SKM-1 treated with dmso at 0.1 percent for 144 hours (cell line): ENCODE results near the gene RAB4A.

Experiments used
- DNase-seq: peaks from one replicate; lab custom pipeline; 2025; ENCODE audit not compliant: unreplicated experiment; lab: John Stamatoyannopoulos, UW

RAB4A gene

GRCh38 chr1:229270547-229271447 lies at the start of gene RAB4A:
TSS of gene RAB4A (plus strand) at chr1:229271111. CDS start at chr1:229271340, 229 bp downstream.
- peak; percentile 94 for DNase-seq

DNA sequence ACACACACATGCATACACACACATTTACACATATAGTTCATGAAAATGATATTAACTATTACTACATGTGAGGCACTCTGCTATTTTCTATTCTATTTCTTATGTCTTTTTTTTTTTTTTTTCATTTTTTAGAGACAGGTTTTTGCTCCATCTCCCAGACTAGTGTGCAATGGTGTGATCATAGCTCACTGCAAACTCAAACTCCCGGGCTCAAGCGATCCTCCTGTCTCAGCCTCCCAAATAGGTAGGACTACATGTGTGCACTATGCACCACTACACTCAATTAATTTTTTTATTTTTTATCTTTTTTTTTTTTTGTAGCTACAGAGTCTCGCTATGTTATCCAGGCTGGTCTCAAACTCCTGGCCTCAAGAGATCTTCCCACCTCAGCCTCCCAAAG lies 48.8 kb upstream of the RAB4A start:
- no peak for DNase-seq

GRCh38 chr1:229223498-229223897 lies 47.4 kb upstream of the RAB4A start:
- DNase-seq = no peak

DNA sequence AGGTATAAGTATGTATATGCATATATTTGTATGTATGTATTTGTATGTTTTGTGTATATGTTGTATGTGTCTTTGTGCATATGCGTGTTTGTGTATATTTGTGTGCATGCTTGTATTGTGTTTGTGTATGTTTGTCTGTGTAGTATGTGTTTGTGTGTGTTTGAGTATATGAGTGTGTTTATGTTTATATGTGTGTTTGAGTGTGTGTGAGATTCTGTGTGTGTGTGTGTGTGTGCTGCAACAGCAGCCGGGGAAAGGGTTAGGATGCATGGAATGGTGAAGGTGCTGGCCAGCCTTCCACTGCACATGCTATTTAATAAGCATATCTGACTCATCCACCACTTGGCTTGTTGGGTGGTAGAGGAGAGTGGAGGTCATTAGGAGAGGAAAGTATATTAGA lies 46.6 kb upstream of the RAB4A start:
- DNase-seq = no peak

DNA sequence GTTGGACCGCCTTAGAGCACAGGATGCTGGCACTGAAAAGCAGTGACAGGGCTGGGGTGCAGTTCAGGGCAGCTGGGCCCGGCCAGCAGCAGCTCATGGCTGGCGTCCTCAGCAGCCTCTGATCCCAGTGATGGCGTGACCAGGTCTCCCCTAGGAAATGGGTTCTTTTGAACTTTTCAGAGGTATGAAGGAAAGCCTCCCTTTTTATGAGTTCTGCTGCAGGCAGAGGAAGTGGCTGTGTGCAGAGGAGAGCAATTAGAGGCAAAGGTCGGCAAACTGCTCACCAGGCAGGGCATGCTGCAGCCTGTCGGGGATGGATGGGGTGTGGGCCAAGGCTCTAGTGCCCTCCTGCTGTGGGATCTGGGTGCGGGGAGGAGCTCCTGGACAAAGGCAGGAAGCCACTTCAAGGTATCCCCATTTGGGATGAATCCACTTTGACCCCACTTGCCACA lies 45.6 kb upstream of the RAB4A start:
- peak; percentile 43 for DNase-seq

DNA sequence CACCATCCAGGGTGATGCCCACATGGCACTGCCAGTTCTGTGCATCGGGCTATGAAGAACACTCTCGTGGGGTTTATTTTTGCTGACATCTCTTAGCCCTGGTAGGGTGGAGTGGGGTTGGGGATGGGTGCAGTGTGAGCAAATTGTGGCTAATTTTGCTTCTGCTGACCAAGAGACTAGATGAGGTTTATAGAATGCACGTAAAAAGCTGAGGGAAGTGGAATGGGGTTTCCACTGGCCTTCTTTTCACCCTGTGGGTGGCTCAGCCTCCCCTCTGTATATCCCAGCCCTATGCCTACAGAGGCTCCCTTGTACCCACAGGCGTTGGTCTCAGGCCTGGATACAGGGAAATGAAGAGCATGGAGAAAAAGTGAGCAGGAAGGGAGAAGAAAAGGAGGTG lies 44.1 kb upstream of the RAB4A start:
- DNase-seq = no peak

DNA sequence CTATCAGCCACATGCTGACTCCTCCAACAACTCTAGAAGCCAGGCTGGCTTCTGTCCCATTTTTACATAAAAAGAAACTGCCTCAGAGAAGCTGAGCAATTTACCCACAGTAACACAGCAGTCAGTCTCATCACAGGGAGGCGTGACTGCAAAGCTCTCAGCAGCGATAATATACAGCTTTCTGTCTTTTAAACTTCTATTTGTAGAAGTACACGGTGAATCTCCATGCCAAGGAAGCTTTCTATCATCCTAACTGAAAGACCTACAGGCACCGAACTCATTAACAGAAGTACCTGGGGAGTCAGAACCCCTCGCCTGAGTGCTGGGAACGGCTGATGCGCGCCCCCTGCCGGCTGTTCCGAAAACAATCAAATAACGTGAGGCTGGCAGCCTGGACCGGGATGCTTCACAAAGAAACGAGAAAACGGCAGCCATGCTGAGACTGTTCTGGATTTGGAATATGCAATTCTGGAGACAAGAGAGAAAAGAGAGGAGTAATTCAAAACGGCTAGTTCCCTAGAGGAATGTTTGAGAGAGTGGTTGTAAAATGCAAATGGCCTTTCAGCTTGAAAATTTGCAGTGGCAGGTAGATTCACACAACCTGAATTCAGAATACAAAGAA lies 43.5 kb upstream of the RAB4A start:
- DNase-seq = peak; percentile 85

GRCh38 chr1:229228522-229228921 lies 42.4 kb upstream of the RAB4A start:
- no peak for DNase-seq

- no peak for DNase-seq
These were observed 41.7 kb upstream of the RAB4A start for GRCh38 chr1:229229137-229229720.

DNA sequence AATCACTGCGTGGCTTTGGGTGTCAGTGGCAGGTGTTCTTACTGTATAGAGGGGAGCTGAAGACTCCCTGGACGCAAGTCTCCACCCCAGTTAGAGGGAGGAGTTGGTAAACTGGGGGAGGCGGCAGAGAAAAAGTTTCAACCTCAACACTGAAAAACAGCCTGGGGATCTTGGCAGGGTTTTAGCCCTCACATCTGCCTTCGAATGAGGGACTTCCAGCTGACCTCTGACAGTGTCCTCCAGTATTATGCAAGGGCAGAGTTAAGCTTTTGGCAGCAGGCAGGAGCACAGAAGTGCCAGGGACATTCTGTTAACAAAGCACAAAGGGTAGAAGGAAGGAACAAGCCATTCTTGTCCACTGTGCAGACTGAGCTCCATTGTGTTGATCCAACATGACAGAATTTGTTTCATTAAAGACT lies 41.2 kb upstream of the RAB4A start:
- no peak for DNase-seq

DNA sequence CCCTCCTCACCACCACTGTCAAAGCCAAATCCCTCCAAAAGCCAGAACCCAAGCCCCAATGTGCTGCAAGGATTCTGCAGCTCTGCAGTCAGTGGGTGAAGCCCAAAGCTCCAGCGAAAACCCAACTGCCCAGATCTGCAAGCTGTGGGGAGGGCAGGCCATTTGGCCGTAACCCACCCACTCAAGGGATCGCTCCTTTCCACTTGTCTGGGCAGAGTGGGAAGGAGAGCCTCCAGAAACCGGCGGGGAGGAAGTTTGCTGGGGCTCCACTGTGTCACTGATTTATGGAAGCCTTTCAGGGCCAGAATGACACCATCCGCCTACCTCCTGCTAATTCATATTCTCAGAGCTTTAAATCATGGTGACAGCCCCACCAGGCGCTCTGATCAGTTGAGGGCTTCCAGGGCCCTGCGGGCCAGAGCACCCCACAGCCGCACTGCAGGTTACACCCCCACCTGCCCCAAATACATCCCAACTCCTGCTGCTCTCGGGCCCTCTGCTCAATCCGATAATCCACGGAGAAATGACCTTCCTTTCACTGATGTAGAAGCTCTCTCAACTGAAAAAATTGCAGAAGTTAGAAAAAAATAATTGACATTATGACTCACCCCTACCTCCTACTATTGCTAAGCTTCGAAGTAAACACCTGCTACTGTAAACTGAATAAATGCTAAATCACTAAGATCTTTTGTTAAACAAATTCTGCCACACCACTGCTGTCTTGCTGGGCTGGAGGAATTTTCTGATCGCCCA lies 40.6 kb upstream of the RAB4A start:
- no peak for DNase-seq

- DNase-seq = no peak
These were observed 39.8 kb upstream of the RAB4A start for GRCh38 chr1:229230893-229231753.

DNA sequence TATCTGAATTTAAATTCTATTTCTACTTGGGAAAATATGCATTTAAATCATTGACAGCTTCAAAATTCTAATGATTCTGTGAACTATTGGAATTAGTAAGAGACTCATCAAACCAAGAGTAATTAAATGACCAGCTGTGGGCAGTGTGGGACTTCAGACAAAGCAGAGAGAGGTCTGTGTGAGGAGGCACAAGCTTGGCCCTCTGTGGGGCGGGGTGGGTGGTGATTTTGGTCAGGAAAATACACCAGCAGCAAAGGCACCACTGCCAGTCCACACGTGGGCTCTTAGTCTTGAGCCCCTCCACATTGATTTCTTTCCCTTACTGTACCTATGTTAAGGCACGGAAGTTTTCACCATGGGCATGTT lies 39.2 kb upstream of the RAB4A start:
- no peak for DNase-seq

GRCh38 chr1:229234870-229235472 lies 35.9 kb upstream of the RAB4A start:
- no peak for DNase-seq

GRCh38 chr1:229237320-229237719 lies 33.6 kb upstream of the RAB4A start:
- DNase-seq = no peak

DNA sequence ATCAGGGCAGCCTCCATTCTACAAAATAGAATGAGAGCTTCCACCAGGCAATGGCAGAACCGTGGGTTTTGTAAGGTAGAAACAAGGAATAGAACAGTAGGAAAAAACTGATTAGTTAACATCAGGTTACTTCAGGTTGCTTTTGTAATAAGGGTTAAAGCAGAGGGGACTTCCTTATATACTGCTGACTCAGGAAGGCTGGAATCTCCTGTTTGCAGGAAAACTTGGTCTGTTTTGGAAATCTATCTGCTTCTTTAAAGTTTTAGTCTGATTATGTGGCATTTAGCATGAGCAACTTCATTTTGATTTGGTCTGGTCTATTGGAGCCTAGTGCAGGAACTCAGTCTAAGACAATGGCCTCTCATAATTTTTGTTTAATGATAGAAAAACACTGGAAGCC lies 32.7 kb upstream of the RAB4A start:
- no peak for DNase-seq

GRCh38 chr1:229238674-229239415 lies 32.1 kb upstream of the RAB4A start:
- DNase-seq = no peak

DNA sequence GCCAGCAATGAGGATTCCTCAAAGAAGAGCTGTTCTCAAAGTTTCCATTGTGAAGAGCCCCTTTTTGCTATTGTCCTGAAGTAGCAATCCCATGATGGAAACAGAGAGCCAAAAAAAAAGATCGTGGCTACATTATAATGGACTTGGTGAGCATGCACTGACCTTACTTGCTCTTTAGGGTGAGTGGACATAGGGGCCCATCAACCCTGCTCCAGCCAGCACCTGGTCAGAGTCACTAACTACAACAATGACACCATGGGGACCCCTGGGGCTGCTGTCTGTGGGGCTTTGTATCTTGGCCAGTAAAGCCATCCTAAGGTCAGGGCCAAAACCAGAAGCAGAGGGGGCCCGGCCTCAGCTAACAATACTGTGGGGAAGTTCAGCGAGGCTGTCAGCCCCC lies 30.4 kb upstream of the RAB4A start:
- DNase-seq = no peak

DNA sequence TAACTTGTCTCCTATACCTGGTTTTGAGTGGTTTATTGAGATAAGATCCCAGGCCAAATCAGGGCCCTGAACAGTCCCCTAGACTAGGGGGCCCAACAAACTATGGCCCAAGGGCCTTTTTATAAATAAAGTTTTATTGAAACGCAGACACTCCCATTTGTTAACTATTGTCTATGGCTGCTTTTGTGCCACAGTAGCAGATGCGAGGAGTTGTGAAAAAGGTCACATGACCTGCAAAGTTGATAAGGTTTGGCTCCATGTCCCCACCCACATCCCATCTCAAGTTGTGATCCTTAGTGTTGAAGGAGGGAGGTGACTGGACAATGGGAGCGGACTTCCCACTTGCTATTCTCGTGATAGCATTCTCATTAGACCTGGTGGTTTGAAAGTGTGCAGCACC lies 29.5 kb upstream of the RAB4A start:
- no peak for DNase-seq
